Islet of Langerhans (tissue), 1 donor: Measurements from ENCODE around the gene PTPRN.
"Not testable (repeated sequence)": the region's sequence is repeated elsewhere in the genome, so short reads cannot be mapped to it uniquely, and the experiment has no call there.

Experiments used
- FAIRE-seq: peaks from one replicate; lab custom pipeline; 2011; peaks lifted over from hg19 to GRCh38; lab: Jason Lieb, UNC

The PTPRN gene

GRCh38 chr2:219306047-219306446 lies 3.2 kb downstream of the PTPRN start:
- no peak for FAIRE-seq

- no peak for FAIRE-seq
Observed at GRCh38 chr2:219304223-219304622, 5.0 kb downstream of the PTPRN start.

- no peak for FAIRE-seq
Observed at GRCh38 chr2:219302412-219302968, 6.7 kb downstream of the PTPRN start.

- FAIRE-seq: no peak
Observed at GRCh38 chr2:219300022-219300421, 9.2 kb downstream of the PTPRN start.

GRCh38 chr2:219299372-219299760 lies 9.8 kb downstream of the PTPRN start:
- no peak for FAIRE-seq

- no peak for FAIRE-seq
Observed at GRCh38 chr2:219298759-219299371, 10.3 kb downstream of the PTPRN start.

GRCh38 chr2:219297766-219298456 lies 11.3 kb downstream of the PTPRN start:
- FAIRE-seq: no peak

GRCh38 chr2:219296631-219297391 lies 12.4 kb downstream of the PTPRN start:
- no peak for FAIRE-seq

GRCh38 chr2:219296142-219296541 lies 13.1 kb downstream of the PTPRN start:
- no peak for FAIRE-seq

- no peak for FAIRE-seq
Observed at GRCh38 chr2:219294356-219295351, 14.5 kb downstream of the PTPRN start.

GRCh38 chr2:219293736-219294231 lies 15.4 kb downstream of the PTPRN start:
- FAIRE-seq: no peak

GRCh38 chr2:219292616-219293015 lies 16.6 kb downstream of the PTPRN start:
- FAIRE-seq: no peak

GRCh38 chr2:219291910-219292490 lies 17.2 kb downstream of the PTPRN start:
- FAIRE-seq: no peak

- FAIRE-seq: no peak
Observed at GRCh38 chr2:219291394-219291793, 17.8 kb downstream of the PTPRN start.

GRCh38 chr2:219290381-219291171 lies 18.6 kb downstream of the PTPRN start:
- FAIRE-seq: no peak

GRCh38 chr2:219289537-219290361 lies 19.5 kb downstream of the PTPRN start:
- no peak for FAIRE-seq

- FAIRE-seq: no peak
Observed at GRCh38 chr2:219289195-219289536, 20.0 kb downstream of the PTPRN start.

- no peak for FAIRE-seq
Observed at GRCh38 chr2:219287580-219288265, 21.5 kb downstream of the PTPRN start.

- FAIRE-seq: not testable (repeated sequence)
Observed at GRCh38 chr2:219287116-219287440, 22.1 kb downstream of the PTPRN start.
